ENCODE measurements around the gene BSN.

BSN gene

DNA sequence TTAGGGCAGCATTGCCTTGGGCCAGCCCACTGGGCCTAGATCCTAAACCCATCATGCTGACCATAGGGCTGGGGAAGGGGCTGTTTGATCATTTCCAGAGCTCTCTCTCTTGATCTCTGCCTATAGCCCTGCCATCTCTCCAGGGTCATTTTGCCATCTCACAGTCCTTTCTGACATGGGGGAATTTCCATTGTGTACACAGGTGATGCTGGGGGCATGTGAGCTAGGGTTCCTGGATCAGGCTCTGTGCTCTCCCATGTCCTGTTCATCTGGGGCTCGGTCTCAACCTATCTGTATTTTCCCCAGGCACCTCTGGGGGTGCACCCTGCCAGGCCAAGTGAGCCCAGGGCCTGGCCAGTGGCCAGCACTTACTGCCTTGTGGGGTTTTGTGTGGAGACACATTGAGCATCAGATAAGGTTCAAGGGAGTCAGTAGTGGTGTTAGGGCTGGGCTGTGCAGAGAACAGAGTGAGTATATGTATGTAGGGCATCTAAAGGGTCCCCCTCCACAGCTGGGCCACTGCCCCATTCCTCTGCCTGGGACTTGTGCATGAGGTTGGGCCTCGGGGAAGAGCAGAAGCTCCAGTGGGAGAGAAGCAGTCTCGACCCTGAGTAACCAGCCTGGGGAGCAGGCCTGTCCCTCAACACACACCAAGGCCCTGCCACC lies 94.2 kb downstream of the BSN start:
- Histone ChIP-seq H3K4me1 (peaks cover 44% of the 10 kb centered on the region), H3K27ac (no peak overlapping the region), H4K20me1 (0 out of 2 replicates have a peak, but pooled peaks cover 5% of the 10 kb centered on the region), H3K4me2 (peak overlapping the region; percentile 65), H3K9ac (no peak overlapping the region), H3K36me3 (no peaks in the 10 kb centered on the region), H3K4me3 (no peak overlapping the region), H3K9me3 (no peaks in the 10 kb centered on the region), H3K27me3 (no peaks in the 10 kb centered on the region)
- TF ChIP-seq Cebpa-rat (IDR thresholded peaks at IDR 0.05) = no peak

DNA sequence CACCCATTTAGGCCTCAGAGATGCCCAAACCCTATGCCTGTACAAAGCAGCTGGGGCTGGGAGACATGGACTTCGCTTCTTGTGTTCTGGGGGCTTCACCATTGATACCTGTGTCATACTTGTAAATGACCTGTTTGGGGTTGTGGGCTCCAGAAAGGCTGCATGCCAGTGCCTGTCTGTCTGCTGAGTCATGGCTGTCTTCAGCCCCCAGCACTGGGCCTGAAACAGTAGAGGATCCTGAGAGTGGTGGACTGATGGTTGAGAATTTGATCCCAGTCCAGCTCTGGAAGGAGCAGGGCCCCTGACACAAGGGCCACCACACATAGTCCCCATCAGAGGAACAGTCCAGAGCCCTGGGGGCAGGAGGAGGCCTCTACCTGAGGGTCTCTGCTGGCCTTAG lies 95.3 kb downstream of the BSN start:
- no peak overlapping the region for H3K4me3 ChIP-seq
- no peak overlapping the region for H3K27ac ChIP-seq
- H3K9me3 ChIP-seq = no peaks in the 10 kb centered on the region; the same call in 1 of the 2 replicates
- H3K9ac ChIP-seq = no peak overlapping the region
- H3K4me2 ChIP-seq = no peak overlapping the region; the same call in 1 of the 2 replicates
- H3K36me3 ChIP-seq = no peaks in the 10 kb centered on the region
- peaks cover 9% of the 10 kb centered on the region; the same call in 1 of the 2 replicates for H4K20me1 ChIP-seq
- peaks cover 55% of the 10 kb centered on the region for H3K4me1 ChIP-seq
- TF ChIP-seq Cebpa-rat (IDR thresholded peaks at IDR 0.05) = no peak
- H3K27me3 ChIP-seq = no peaks in the 10 kb centered on the region

DNA sequence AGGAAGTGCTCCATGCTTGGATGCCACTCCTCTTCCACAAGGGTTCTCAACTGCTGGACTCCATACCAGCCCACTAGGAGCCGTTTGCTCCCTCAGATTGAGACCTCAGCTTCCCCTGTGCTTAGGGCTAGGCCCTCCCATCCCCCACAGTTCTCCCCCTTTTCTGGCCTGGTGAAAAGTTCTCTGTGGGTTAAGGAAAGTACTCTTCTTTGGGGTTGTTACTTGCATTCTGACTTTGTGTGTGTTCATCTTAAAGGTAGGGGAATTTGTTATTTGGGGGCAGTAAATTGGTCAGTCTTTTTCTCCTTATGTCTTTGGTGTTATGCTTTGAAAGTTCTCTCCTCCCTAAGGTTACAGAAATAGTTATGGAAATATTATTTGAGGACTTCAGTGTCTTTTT lies 95.9 kb downstream of the BSN start:
- no peak for TF ChIP-seq Cebpa-rat (IDR thresholded peaks at IDR 0.05)
- H3K4me3 ChIP-seq = no peak overlapping the region
- no peak overlapping the region; the same call in 1 of the 2 replicates for H3K4me2 ChIP-seq
- no peaks in the 10 kb centered on the region for H3K27me3 ChIP-seq
- no peaks in the 10 kb centered on the region; the same call in 1 of the 2 replicates for H3K9me3 ChIP-seq
- no peak overlapping the region for H3K27ac ChIP-seq
- H3K36me3 ChIP-seq = no peaks in the 10 kb centered on the region
- peaks cover 9% of the 10 kb centered on the region; the same call in 1 of the 2 replicates for H4K20me1 ChIP-seq
- no peak overlapping the region for H3K9ac ChIP-seq
- H3K4me1 ChIP-seq = peaks cover 61% of the 10 kb centered on the region

DNA sequence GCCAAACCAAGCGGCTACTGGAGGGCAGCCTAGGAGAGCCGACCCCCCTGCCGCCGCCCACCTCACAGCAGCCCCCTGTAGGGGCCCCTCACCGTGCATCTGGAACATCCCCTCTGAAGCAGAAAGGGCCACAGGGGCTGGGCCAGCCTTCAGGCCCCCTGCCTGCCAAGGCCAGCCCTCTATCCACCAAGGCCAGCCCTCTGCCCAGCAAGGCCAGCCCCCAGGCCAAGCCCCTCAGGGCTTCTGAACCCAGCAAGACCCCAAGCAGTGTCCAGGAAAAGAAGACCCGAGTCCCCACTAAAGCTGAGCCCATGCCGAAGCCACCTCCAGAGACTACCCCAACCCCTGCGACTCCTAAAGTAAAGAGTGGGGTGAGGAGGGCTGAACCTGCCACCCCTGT lies 96.4 kb downstream of the BSN start:
- Histone ChIP-seq H3K9ac (no peak overlapping the region), H4K20me1 (peaks cover 9% of the 10 kb centered on the region; the same call in 1 of the 2 replicates), H3K27ac (no peak overlapping the region), H3K27me3 (no peaks in the 10 kb centered on the region), H3K36me3 (no peaks in the 10 kb centered on the region), H3K9me3 (no peaks in the 10 kb centered on the region; the same call in 1 of the 2 replicates), H3K4me3 (no peak overlapping the region), H3K4me1 (peaks cover 65% of the 10 kb centered on the region), H3K4me2 (peak overlapping the region; percentile 1; the same call in 1 of the 2 replicates)
- no peak for TF ChIP-seq Cebpa-rat (IDR thresholded peaks at IDR 0.05)

DNA sequence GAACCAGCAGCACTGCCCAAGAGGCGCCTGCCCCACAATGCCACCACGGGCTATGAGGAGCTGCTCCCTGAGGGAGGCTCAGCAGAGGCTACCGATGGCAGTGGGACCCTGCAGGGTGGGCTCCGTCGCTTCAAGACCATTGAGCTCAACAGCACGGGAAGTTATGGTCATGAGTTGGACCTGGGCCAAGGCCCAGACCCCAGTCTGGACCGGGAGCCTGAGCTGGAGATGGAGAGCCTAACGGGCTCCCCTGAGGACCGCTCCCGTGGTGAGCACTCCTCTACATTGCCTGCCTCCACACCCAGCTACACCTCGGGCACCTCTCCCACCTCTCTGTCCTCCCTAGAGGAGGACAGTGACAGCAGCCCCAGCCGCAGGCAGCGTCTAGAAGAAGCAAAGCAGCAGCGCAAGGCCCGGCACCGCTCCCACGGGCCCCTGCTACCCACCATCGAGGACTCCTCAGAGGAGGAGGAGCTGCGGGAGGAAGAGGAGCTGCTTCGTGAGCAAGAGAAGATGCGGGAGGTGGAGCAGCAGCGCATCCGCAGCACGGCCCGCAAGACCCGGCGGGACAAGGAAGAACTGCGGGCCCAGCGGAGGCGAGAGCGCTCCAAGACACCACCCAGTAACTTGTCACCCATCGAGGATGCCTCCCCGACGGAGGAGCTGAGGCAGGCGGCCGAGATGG lies 98.1 kb downstream of the BSN start:
- no peaks in the 10 kb centered on the region for H3K36me3 ChIP-seq
- peaks cover 76% of the 10 kb centered on the region for H3K4me1 ChIP-seq
- H3K27me3 ChIP-seq = no peaks in the 10 kb centered on the region
- H3K4me2 ChIP-seq = peak overlapping the region; percentile 79
- peaks cover 9% of the 10 kb centered on the region; the same call in 1 of the 2 replicates for H4K20me1 ChIP-seq
- H3K4me3 ChIP-seq = no peak overlapping the region
- TF ChIP-seq Cebpa-rat (IDR thresholded peaks at IDR 0.05) = no peak
- no peak overlapping the region for H3K9ac ChIP-seq
- no peak overlapping the region for H3K27ac ChIP-seq
- no peaks in the 10 kb centered on the region; the same call in 1 of the 2 replicates for H3K9me3 ChIP-seq

DNA sequence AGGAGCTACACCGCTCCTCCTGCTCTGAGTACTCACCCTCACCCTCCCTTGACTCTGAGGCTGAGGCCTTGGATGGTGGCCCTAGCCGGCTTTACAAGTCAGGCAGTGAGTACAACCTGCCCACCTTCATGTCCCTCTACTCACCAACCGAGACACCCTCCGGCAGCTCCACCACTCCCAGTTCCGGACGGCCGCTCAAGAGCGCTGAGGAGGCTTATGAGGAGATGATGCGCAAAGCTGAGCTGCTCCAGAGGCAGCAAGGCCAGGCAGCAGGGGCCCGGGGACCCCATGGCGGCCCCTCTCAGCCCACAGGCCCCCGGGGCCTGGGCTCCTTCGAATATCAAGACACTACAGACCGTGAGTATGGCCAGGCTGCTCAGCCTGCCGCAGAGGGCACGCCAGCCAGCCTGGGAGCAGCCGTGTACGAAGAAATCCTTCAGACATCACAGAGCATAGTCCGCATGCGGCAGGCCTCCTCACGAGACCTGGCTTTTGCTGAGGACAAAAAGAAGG lies 98.7 kb downstream of the BSN start:
- no peaks in the 10 kb centered on the region for H3K36me3 ChIP-seq
- no peak overlapping the region for H3K4me3 ChIP-seq
- no peaks in the 10 kb centered on the region for H3K27me3 ChIP-seq
- no peak overlapping the region; the same call in 1 of the 2 replicates for H3K9ac ChIP-seq
- TF ChIP-seq Cebpa-rat (IDR thresholded peaks at IDR 0.05) = no peak
- H3K9me3 ChIP-seq = no peaks in the 10 kb centered on the region; the same call in 1 of the 2 replicates
- H3K27ac ChIP-seq = peak overlapping the region; percentile 28; the same call in 1 of the 2 replicates
- peak overlapping the region; percentile 79 for H3K4me2 ChIP-seq
- H4K20me1 ChIP-seq = peaks cover 9% of the 10 kb centered on the region; the same call in 1 of the 2 replicates
- H3K4me1 ChIP-seq = peaks cover 76% of the 10 kb centered on the region

DNA sequence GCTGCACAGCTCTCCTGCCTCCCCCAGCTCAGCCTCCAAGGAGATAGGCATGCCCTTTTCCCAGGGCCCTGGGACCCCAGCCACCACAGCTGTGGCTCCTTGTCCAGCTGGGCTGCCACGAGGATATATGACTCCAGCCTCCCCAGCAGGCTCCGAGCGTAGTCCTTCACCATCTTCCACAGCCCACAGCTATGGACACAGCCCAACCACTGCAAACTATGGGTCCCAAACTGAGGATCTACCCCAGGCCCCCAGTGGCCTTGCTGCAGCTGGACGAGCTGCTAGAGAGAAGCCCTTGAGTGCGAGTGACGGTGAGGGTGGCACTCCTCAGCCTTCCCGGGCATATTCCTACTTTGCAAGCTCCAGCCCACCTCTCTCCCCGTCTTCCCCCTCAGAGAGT lies 99.3 kb downstream of the BSN start:
- TF ChIP-seq Cebpa-rat (IDR thresholded peaks at IDR 0.05) = no peak
- Histone ChIP-seq H3K27me3 (no peaks in the 10 kb centered on the region), H3K4me1 (peaks cover 76% of the 10 kb centered on the region)

DNA sequence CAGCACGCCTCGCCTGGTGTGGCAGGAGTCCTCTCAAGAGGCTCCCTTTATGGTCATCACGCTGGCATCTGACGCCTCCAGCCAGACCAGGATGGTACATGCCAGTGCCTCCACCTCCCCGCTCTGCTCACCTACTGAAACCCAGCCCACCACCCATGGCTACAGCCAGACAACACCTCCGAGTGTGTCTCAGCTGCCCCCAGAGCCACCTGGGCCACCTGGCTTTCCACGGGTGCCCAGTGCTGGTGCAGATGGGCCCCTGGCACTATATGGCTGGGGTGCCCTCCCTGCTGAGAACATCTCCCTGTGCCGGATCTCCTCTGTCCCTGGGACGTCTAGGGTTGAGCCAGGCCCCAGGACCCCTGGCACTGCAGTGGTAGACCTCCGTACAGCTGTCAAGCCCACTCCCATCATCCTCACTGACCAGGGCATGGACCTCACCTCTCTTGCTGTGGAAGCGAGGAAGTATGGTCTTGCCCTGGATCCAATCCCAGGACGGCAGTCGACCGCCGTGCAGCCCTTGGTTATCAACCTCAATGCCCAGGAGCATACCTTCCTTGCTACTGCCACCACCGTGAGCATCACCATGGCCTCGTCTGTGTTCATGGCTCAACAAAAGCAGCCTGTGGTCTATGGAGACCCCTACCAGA lies 100.0 kb downstream of the BSN start:
- Histone ChIP-seq H4K20me1 (peaks cover 9% of the 10 kb centered on the region; the same call in 1 of the 2 replicates), H3K4me3 (no peak overlapping the region), H3K4me1 (peaks cover 83% of the 10 kb centered on the region), H3K4me2 (peak overlapping the region; percentile 79), H3K9me3 (no peaks in the 10 kb centered on the region; the same call in 1 of the 2 replicates), H3K27me3 (no peaks in the 10 kb centered on the region), H3K36me3 (no peaks in the 10 kb centered on the region), H3K9ac (no peak overlapping the region), H3K27ac (peak overlapping the region; percentile 77)
- no peak for TF ChIP-seq Cebpa-rat (IDR thresholded peaks at IDR 0.05)

More for the DNA sequence above, 99.3 kb downstream of the BSN start:
- H3K4me3 ChIP-seq = no peak overlapping the region
- H4K20me1 ChIP-seq = peaks cover 9% of the 10 kb centered on the region; the same call in 1 of the 2 replicates
- H3K9me3 ChIP-seq = no peaks in the 10 kb centered on the region; the same call in 1 of the 2 replicates
- H3K9ac ChIP-seq = no peak overlapping the region
- no peaks in the 10 kb centered on the region for H3K36me3 ChIP-seq
- no peak overlapping the region for H3K27ac ChIP-seq
- peak overlapping the region; percentile 79 for H3K4me2 ChIP-seq

DNA sequence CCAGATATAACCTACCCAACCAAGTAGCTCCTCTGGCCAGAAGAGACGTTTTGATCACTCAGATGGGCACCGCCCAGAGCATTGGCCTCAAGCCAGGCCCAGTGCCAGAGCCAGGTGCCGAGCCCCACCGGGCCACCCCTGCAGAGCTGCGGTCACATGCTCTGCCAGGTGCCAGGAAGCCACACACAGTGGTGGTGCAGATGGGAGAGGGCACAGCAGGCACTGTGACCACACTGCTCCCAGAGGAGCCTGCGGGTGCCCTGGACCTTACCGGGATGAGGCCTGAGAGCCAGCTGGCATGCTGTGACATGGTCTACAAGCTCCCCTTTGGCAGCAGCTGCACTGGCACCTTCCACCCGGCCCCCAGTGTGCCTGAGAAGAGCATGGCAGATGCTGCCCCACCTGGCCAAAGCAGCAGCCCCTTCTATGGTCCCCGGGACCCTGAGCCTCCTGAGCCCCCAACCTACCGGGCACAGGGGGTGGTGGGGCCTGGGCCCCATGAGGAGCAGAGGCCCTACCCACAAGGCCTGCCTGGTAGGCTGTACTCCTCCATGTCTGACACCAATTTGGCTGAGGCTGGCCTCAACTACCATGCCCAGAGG lies 100.8 kb downstream of the BSN start:
- H3K27me3 ChIP-seq = no peaks in the 10 kb centered on the region
- no peak overlapping the region; the same call in 1 of the 2 replicates for H3K4me3 ChIP-seq
- no peaks in the 10 kb centered on the region for H3K36me3 ChIP-seq
- H3K27ac ChIP-seq = peak overlapping the region; percentile 87
- H3K4me2 ChIP-seq = peak overlapping the region; percentile 79
- TF ChIP-seq Cebpa-rat (IDR thresholded peaks at IDR 0.05) = no peak
- no peaks in the 10 kb centered on the region; the same call in 1 of the 2 replicates for H3K9me3 ChIP-seq
- H3K9ac ChIP-seq = no peak overlapping the region
- peaks cover 87% of the 10 kb centered on the region for H3K4me1 ChIP-seq
- peaks cover 9% of the 10 kb centered on the region; the same call in 1 of the 2 replicates for H4K20me1 ChIP-seq
